ENCODE data around the gene DRAXIN.

DRAXIN gene

DNA sequence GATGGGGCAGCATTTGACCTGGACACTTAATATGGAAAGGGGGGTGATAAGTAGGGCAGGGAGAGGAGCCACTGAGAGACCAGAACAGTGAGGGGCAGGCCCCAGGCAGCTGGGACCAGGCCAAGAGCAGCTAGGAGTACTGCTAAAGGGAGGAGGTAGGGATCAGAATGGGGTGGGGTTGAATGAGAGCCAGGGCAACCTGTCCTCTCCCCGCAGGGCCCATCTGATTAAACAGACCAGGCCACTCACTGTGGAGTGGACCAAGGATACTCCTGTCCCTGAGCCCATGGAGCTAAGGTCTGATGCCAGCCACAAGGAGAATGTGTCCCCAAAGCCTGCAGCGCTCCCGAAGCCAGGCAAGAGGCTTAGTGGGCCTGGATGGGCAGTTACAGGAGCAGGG lies 72.6 kb downstream of the DRAXIN start:
- DNase-seq (ENCODE audit: low read depth in 2 of 2) = no peak

DNA sequence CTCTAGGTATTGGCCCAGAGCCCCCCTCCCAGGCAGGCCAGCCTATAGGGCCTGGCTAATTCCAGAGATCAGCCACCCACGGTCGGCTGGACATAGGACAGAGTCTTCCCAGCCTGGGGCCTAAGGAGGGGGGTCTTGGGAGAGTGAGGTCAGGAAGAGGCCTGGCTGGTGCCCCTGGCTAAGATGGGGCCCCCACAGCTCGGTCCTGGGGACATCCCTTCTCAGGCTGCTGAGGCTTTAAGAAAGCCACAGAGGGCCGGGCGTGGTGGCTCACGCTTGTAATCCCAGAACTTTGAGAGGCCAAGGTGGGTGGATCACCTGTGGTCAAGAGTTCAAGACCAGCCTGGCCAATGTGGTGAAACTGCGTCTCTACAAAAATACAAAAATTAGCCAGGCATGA lies 73.0 kb downstream of the DRAXIN start:
- DNase-seq (ENCODE audit: low read depth in 2 of 2) = no peak

DNA sequence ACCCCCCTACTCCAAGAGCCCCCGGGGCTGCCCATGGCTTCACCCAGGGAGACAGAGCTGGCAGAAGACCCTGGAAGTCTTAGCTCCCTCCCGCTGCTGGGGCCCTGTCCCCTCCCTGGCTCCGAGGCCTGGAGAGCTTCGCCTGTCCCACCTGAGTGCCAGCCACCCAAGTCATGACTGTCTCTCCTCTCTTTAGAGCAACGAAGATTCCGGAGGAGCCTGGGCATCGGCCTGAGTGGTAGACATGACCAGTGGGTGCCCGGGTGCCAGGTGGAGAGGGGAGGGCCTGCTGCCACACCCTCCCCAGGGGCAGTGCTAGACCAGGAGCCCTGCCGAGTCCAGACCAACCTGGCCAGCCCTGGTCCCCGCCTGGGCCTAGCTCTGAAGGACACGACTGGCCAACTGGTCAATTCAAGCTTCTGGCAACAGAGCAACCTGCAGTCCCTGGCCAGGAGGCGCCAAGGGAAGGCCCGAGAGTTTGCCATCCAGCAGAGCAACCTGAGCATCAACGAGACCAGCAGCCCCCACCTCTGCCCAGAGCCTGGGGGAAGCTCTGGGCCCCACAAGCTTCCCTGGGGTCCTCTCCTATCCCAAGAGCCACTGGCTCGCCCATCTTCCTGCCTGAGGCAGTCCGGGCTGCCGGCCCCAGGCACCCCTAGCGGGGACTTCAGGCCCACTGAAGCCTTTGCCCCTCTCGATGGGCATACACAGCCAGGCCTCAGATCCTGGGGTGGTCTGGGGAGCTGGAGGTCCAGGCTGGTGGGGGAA lies 74.3 kb downstream of the DRAXIN start:
- no peak for DNase-seq (ENCODE audit: low read depth in 2 of 2)

DNA sequence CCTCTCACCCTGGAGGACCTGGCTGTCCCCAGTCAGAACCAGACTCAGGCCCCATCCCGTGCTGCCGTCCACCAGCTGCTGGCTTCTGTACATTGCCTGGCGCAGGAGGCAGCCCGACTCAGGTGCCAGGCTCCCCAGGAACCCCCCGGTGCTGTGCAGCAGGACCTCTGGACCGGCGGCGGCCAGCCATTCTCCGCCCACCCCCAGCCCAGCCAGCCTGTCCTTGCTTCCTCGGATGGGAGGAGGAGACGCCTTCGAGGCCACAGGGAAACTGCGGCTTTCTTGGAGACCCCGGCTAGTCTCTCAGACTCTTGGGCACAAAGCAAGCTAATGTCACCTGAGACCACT lies 74.9 kb downstream of the DRAXIN start:
- DNase-seq (ENCODE audit: low read depth in 2 of 2) = no peak

DNA sequence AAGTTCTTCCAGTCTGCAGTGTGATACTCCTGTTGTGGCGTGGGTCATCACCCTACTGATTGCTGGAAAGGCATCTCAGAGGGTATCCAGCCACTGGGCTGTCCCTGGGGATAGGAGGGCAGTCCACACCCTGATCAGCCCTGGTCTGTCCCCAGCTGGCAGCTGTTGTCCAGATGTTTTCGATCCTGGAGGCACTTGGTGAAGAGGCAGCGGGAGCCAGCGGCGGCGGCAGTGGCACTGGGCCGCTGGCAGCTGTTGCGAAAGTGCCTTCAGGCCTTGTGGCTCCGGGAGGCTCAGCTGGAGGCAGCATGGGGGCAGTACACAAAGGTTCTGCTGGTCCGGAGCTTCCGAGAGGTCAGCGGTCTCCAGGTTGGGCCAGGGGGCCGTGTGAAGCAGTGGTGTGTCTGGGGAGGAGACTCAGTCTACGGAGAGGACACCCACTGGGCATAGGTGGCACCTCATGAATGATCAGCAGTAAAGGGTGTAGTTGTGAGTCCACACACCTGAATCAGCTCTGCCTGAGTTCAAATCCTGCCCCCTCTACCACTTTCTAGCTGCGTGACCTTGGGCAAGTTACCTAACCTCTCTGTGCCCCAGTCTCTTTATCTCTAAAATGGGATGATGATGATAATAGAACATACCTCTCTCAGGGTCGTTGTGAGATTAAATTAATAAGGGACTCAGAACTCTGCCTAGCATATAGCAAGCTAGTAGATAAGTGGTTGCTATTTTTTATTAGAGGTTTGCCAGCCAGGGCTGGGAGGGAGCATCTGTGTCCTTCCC lies 76.6 kb downstream of the DRAXIN start:
- DNase-seq (ENCODE audit: low read depth in 2 of 2) = no peak

DNA sequence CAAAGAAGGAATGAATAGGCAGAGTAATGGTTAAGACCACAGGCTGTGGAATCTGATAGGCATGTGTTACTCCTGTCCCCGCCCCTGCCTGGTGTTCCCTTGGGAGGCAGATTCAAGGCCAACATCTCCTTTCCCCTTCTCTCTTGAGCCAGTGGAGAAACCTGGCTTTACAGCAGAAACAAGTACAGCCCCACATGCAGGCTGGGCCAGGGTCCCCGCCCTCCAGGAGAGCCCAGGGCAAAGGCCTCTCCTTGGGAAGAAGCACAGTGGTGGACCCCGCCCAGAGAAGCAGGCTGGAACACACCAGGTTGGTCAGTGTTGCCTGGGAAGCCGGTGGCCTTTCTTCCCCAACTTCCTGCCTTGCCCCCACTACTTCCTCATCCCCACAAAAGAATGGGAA lies 77.3 kb downstream of the DRAXIN start:
- DNase-seq (ENCODE audit: low read depth in 2 of 2) = no peak

DNA sequence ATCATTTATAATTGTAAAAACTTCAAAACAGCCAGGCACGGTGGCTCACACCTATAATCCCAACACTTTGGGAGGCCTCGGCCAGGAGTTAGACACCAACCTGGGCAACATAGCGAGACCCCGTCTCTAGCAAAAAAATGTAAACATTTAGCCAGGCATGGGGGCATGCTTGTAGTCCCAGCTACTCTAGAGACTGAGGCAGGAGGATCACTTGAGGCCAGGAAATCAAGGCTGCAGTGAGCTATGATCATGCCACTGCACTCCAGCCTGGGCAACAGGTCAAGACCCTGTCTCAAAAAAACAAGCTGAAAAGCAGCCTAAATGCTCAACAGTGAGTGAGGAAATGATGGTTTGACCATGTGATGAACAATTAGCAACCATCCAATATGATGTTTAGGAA lies 77.8 kb downstream of the DRAXIN start:
- no peak for DNase-seq (ENCODE audit: low read depth in 2 of 2)

DNA sequence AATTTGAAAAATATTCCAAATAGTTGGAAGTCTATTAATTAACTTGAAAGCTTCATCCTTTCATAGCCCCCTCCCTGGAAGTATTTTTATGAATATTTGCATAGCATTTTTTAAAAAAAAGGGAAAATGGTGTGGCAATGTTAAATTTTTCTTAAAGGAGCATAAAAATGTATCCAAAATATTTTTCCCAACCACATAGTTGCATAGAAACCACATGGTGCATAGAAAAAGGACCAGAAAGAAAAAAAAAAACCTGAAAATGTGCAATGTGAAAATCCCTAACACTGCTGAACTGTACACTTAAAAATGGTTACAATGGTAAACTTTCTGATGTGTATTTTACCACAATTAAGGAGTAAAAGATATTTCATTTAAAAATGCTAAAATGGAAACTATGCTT lies 78.5 kb downstream of the DRAXIN start:
- DNase-seq (ENCODE audit: low read depth in 2 of 2) = no peak

DNA sequence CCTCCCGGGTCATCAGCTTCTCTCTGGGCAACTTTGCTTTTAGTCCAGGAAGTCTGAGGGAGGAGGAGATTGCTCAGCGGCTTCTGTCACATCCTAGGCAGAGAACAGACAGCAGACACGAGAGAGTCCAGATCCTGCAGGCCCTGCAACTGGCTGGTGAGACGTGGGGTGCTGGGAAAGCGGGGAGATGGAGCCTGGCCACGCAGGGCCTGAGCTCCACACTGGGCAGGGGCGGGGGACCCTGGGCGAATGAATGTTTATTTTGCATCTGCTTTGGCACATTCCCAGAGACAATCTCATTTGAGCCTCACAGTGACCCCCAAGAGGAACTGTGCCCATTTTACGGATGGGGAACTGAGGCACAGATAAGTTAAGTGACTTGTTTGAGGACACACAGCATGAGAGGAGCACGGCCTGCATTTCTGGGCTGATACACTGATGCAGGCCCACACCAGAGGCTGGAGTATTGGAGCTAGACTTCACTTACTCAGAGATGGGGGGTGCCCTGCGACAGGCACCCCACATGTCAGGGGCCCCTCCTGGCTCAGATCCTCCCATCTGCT lies 80.1 kb downstream of the DRAXIN start:
- no peak for DNase-seq (ENCODE audit: low read depth in 2 of 2)

DNA sequence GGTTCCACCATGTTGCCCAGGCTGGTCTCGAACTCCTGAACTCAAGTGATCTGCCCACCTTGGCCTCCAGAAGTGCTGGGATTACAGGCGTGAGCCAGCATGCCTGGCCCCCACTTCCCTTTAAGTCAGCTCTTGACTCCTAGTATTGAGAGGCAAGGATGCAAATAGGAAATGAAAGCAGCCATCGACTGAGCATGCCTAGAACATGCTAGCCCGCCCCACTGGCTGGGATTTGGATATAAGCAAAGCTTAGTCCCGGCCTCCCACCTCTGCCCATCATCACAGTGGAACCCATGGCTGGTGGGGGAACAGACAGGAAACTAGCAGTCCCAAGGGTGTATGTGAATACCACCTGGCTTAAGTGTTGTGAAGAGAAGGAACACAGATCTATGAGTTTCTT lies 80.9 kb downstream of the DRAXIN start:
- no peak for DNase-seq (ENCODE audit: low read depth in 2 of 2)

DNA sequence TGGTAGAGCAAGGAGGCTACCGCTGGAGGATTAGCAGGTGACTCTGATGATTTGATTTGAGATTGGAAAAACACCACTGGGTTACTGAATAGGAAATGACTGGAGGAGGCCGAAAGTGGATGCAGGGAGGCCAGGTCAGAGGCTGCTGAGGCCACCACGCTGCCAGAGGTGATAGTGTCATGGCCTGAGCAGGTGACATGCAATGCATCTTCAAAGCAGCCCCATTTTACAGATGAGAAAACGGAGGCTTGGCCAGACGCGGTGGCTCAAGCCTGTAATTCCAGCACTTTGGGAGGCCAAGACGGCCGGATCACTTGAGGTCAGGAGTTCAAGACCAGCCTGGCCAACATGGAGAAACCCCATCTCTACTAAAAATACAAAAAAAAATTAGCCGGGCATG lies 83.2 kb downstream of the DRAXIN start:
- no peak for DNase-seq (ENCODE audit: low read depth in 2 of 2)
